Mesendoderm (in vitro differentiated cells): ENCODE results near the gene VCAN.

Experiments used
- DNase-seq: peaks from one replicate; pipeline ENCODE4 v3.0.0; 2013
- H2AK5ac ChIP-seq: 2 replicates; pipeline ENCODE4 v1.6.1; 2013; ENCODE audit warnings: low read length, inconsistent platforms
- H2BK120ac ChIP-seq: 2 replicates; pipeline ENCODE4 v1.6.1; 2013; ENCODE audit warnings: low read depth, mild to moderate bottlenecking, low read length, moderate library complexity, mixed read lengths
- H2BK15ac ChIP-seq: replicated peaks from 2 replicates; pipeline ENCODE4 v1.6.1; 2013; ENCODE audit warnings: low read depth, mild to moderate bottlenecking, moderate library complexity
- H2BK5ac ChIP-seq: 2 replicates; pipeline ENCODE4 v1.6.1; 2013; ENCODE audit warnings: low read length, inconsistent platforms
- H3K18ac ChIP-seq: 2 replicates; pipeline ENCODE4 v1.6.1; 2013; ENCODE audit warnings: mild to moderate bottlenecking, low read length, mixed read lengths
- H3K23ac ChIP-seq: one replicate; pipeline ENCODE4 v1.6.1; 2013; ENCODE audit warnings: low read length
- H3K27ac ChIP-seq: 2 replicates; pipeline ENCODE4 v1.5.1; 2013; ENCODE audit warnings: low read depth, mild to moderate bottlenecking, inconsistent platforms, low read length, moderate library complexity
- H3K27me3 ChIP-seq: 2 replicates; pipeline ENCODE4 v1.6.1; 2013; ENCODE audit warnings: low read length, control low read depth, mild to moderate bottlenecking, inconsistent platforms; ENCODE audit not compliant: insufficient read depth, poor library complexity
- H3K36me3 ChIP-seq: 2 replicates; pipeline ENCODE4 v1.6.1; 2013; ENCODE audit warnings: low read length, inconsistent platforms; ENCODE audit not compliant: control insufficient read depth, insufficient read depth
- H3K4ac ChIP-seq: one replicate; pipeline ENCODE4 v1.6.1; 2013; ENCODE audit warnings: low read depth, mild to moderate bottlenecking, low read length, moderate library complexity
- H3K4me1 ChIP-seq: 2 replicates; pipeline ENCODE4 v1.6.1; 2013; ENCODE audit warnings: low read depth, low read length, inconsistent platforms; ENCODE audit not compliant: control insufficient read depth
- H3K4me2 ChIP-seq: 2 replicates; pipeline ENCODE4 v1.6.1; 2013; ENCODE audit warnings: low read length
- H3K4me3 ChIP-seq: 2 replicates; pipeline ENCODE4 v1.5.1; 2013; ENCODE audit warnings: mild to moderate bottlenecking, low read length
- H3K56ac ChIP-seq: one replicate; pipeline ENCODE4 v1.6.1; 2013; ENCODE audit warnings: low read length
- H3K79me1 ChIP-seq: 2 replicates; pipeline ENCODE4 v1.6.1; 2013; ENCODE audit warnings: low read length, inconsistent platforms
- H3K79me2 ChIP-seq: 2 replicates; pipeline ENCODE4 v1.6.1; 2013; ENCODE audit warnings: mild to moderate bottlenecking, low read length; ENCODE audit not compliant: control insufficient read depth, insufficient read depth
- H3K9ac ChIP-seq: 2 replicates; pipeline ENCODE4 v1.6.1; 2013; ENCODE audit warnings: low read length, inconsistent platforms
- H4K5ac ChIP-seq: one replicate; pipeline ENCODE4 v1.6.1; 2013; ENCODE audit warnings: low read length
- H4K8ac ChIP-seq: one replicate; pipeline ENCODE4 v1.6.1; 2013; ENCODE audit warnings: low read depth, mild to moderate bottlenecking, control low read depth, low read length, moderate library complexity
- WGBS: extraction: QIAGEN DNeasy Blood & Tissue Kit; methylation state at CpG from one replicate; pipeline ENCODE4 v1.1.7; 2013; ENCODE audit warnings: low lambda C conversion rate, missing lambda C conversion rate; ENCODE audit not compliant: insufficient coverage; ENCODE audit errors: extremely low coverage; 5-methylcytosine and 5-hydroxymethylcytosine counted together

VCAN gene

GRCh38 chr5:83484294-83484693 is 12.8 kb downstream of the VCAN start:
- Histone ChIP-seq H3K79me2 (peaks cover 8% of the 10 kb centered on the region), H3K4me2 (no peak overlapping the region), H3K18ac (no peak overlapping the region), H3K4ac (no peak overlapping the region), H4K5ac (no peak overlapping the region), H3K9ac (no peak overlapping the region), H3K36me3 (no peaks in the 10 kb centered on the region), H3K56ac (no peak overlapping the region), H2AK5ac (no peak overlapping the region), H3K23ac (no peak overlapping the region), H2BK15ac (no peak overlapping the region), H3K4me3 (no peak overlapping the region), H2BK120ac (no peak overlapping the region), H3K27ac (no peak overlapping the region), H3K27me3 (no peaks in the 10 kb centered on the region), H3K79me1 (no peaks in the 10 kb centered on the region), H4K8ac (no peak overlapping the region), H2BK5ac (no peak overlapping the region), H3K4me1 (no peaks in the 10 kb centered on the region)
- DNase-seq: no peak
- no CpG with 5 or more reads among the region's 2 CpGs for WGBS

GRCh38 chr5:83485842-83486241 is 14.3 kb downstream of the VCAN start:
- Histone ChIP-seq H3K79me1 (peaks cover 2% of the 10 kb centered on the region), H3K79me2 (peaks cover 1% of the 10 kb centered on the region), H2BK120ac (no peak overlapping the region), H3K56ac (no peak overlapping the region), H3K27me3 (no peaks in the 10 kb centered on the region), H2BK15ac (no peak overlapping the region), H3K4ac (no peak overlapping the region), H4K8ac (no peak overlapping the region), H4K5ac (no peak overlapping the region), H3K23ac (no peak overlapping the region), H3K4me1 (no peaks in the 10 kb centered on the region), H3K4me2 (no peak overlapping the region), H3K27ac (no peak overlapping the region), H3K18ac (no peak overlapping the region), H3K9ac (no peak overlapping the region), H3K36me3 (peaks cover 2% of the 10 kb centered on the region), H2BK5ac (no peak overlapping the region), H3K4me3 (no peak overlapping the region), H2AK5ac (no peak overlapping the region)
- WGBS: no CpG with 5 or more reads among the region's 4 CpGs
- DNase-seq: peak; percentile 56

GRCh38 chr5:83487155-83487554 is 15.6 kb downstream of the VCAN start:
- Histone ChIP-seq H3K36me3 (peaks cover 2% of the 10 kb centered on the region), H3K79me1 (peaks cover 2% of the 10 kb centered on the region), H2BK15ac (no peak overlapping the region), H3K56ac (no peak overlapping the region), H3K27me3 (no peaks in the 10 kb centered on the region), H3K4me2 (no peak overlapping the region), H4K8ac (no peak overlapping the region), H2AK5ac (no peak overlapping the region), H4K5ac (no peak overlapping the region), H3K27ac (no peak overlapping the region), H3K4ac (no peak overlapping the region), H3K18ac (no peak overlapping the region), H3K9ac (no peak overlapping the region), H3K79me2 (peaks cover 1% of the 10 kb centered on the region), H2BK5ac (no peak overlapping the region), H3K4me1 (peaks cover 2% of the 10 kb centered on the region), H2BK120ac (no peak overlapping the region), H3K23ac (no peak overlapping the region), H3K4me3 (no peak overlapping the region)
- no CpG with 5 or more reads among the region's 1 CpG for WGBS
- no peak for DNase-seq

GRCh38 chr5:83488271-83488670 is 16.7 kb downstream of the VCAN start:
- peaks cover 2% of the 10 kb centered on the region for H3K36me3 ChIP-seq
- no peak overlapping the region for H2BK15ac ChIP-seq
- no peak overlapping the region for H3K27ac ChIP-seq
- H3K79me1 ChIP-seq: peaks cover 2% of the 10 kb centered on the region
- no peak overlapping the region for H3K4me2 ChIP-seq
- no peak overlapping the region for H2AK5ac ChIP-seq
- H3K9ac ChIP-seq: no peak overlapping the region
- H4K5ac ChIP-seq: no peak overlapping the region
- H3K4me3 ChIP-seq: no peak overlapping the region
- no peak overlapping the region for H2BK5ac ChIP-seq
- H3K18ac ChIP-seq: no peak overlapping the region
- no peak overlapping the region for H3K4ac ChIP-seq
- no peak overlapping the region for H2BK120ac ChIP-seq
- H3K79me2 ChIP-seq: no peaks in the 10 kb centered on the region
- H3K23ac ChIP-seq: no peak overlapping the region
- H4K8ac ChIP-seq: no peak overlapping the region
- no peaks in the 10 kb centered on the region for H3K27me3 ChIP-seq
- H3K4me1 ChIP-seq: peaks cover 7% of the 10 kb centered on the region
- WGBS: no CpG with 5 or more reads among the region's 1 CpG
- no peak overlapping the region for H3K56ac ChIP-seq
- DNase-seq: peak; percentile 90

GRCh38 chr5:83488821-83489220 is 17.3 kb downstream of the VCAN start:
- DNase-seq: no peak
- Histone ChIP-seq H3K79me2 (no peaks in the 10 kb centered on the region), H3K4ac (no peak overlapping the region), H2BK120ac (no peak overlapping the region), H2AK5ac (no peak overlapping the region), H2BK5ac (no peak overlapping the region), H3K23ac (no peak overlapping the region), H2BK15ac (no peak overlapping the region), H3K27ac (no peak overlapping the region), H3K4me1 (peaks cover 10% of the 10 kb centered on the region), H3K36me3 (peaks cover 2% of the 10 kb centered on the region), H3K4me2 (no peak overlapping the region), H4K8ac (no peak overlapping the region), H3K79me1 (peaks cover 2% of the 10 kb centered on the region), H3K4me3 (no peak overlapping the region), H3K9ac (no peak overlapping the region), H3K18ac (no peak overlapping the region), H3K56ac (no peak overlapping the region), H4K5ac (no peak overlapping the region), H3K27me3 (no peaks in the 10 kb centered on the region)

- Histone ChIP-seq H3K18ac (no peak overlapping the region), H3K4me3 (no peak overlapping the region), H3K36me3 (peaks cover 2% of the 10 kb centered on the region), H3K27ac (no peak overlapping the region), H3K79me2 (no peaks in the 10 kb centered on the region), H3K4ac (no peak overlapping the region), H4K8ac (no peak overlapping the region), H3K4me1 (peaks cover 13% of the 10 kb centered on the region), H3K79me1 (peaks cover 2% of the 10 kb centered on the region), H3K27me3 (no peaks in the 10 kb centered on the region), H3K9ac (no peak overlapping the region), H2AK5ac (no peak overlapping the region), H3K4me2 (no peak overlapping the region), H2BK120ac (no peak overlapping the region), H3K23ac (peak overlapping the region; percentile 84), H3K56ac (no peak overlapping the region), H2BK5ac (no peak overlapping the region), H2BK15ac (no peak overlapping the region), H4K5ac (no peak overlapping the region)
- no peak for DNase-seq
- no CpG with 5 or more reads among the region's 9 CpGs for WGBS
These were observed 18.7 kb downstream of the VCAN start for GRCh38 chr5:83490203-83490602.
